ENCODE data around the gene IER5L.

The IER5L gene

GRCh38 chr9:129149442-129149841, 28.6 kb downstream of the IER5L start:
- Histone ChIP-seq H3K36me3 (ENCODE audit: control insufficient read depth in 2 of 2, insufficient read depth in 1 of 2, low read length in 2 of 2) (peaks cover 0 to 17% of the 10 kb centered on the region in 2 experiments; a peak in 2 of 3 replicates), H3K27ac (ENCODE audit: extremely low read depth, low read depth, low read length) (no peak overlapping the region), H3K9me3 (ENCODE audit: control insufficient read depth, insufficient read depth, low read depth, low read length) (no peaks in the 10 kb centered on the region), H3K4me3 (ENCODE audit: low read depth, low read length) (no peak overlapping the region), H3K4me1 (ENCODE audit: control insufficient read depth, insufficient read depth, low read length) (no peaks in the 10 kb centered on the region)
- TF ChIP-seq ZNF174 (tag by site-specific recombination; IDR thresholded peaks at IDR 0.05): no peak
- TF ChIP-seq ZNF654 (tag by site-specific recombination; IDR thresholded peaks at IDR 0.05; ENCODE audit: low read depth): no peak
- TF ChIP-seq ZSCAN5A (tag by site-specific recombination; IDR thresholded peaks at IDR 0.05): no peak
- TF ChIP-seq ZNF148 (tag by site-specific recombination; IDR thresholded peaks at IDR 0.05; ENCODE audit: borderline replicate concordance): no peak
- TF ChIP-seq SALL2 (tag by site-specific recombination; IDR thresholded peaks at IDR 0.05; ENCODE audit: borderline replicate concordance): no peak
- no peak for TF ChIP-seq ZNF639 (tag by site-specific recombination; IDR thresholded peaks at IDR 0.05)
- no peak for TF ChIP-seq YY2 (tag by site-specific recombination; IDR thresholded peaks at IDR 0.05)
- TF ChIP-seq ZNF830 (tag by site-specific recombination; IDR thresholded peaks at IDR 0.05; ENCODE audit: low read depth): no peak
- no peak for TF ChIP-seq ZNF561 (tag by site-specific recombination; IDR thresholded peaks at IDR 0.05; ENCODE audit: borderline replicate concordance)
- no peak for TF ChIP-seq ZNF366 (tag by site-specific recombination; conservative IDR thresholded peaks at IDR 0.05)
- TF ChIP-seq ZNF114 (tag by site-specific recombination; IDR thresholded peaks at IDR 0.05): no peak
- no peak for TF ChIP-seq IKZF3 (tag by site-specific recombination; IDR thresholded peaks at IDR 0.05)
- no peak for TF ChIP-seq ZNF404 (tag by site-specific recombination; IDR thresholded peaks at IDR 0.05)
- no peak for TF ChIP-seq ZNF585B (tag by site-specific recombination; IDR thresholded peaks at IDR 0.05)
- no peak for TF ChIP-seq ZNF837 (tag by site-specific recombination; IDR thresholded peaks at IDR 0.05)
- no peak for TF ChIP-seq ZBTB49 (tag by site-specific recombination; IDR thresholded peaks at IDR 0.05; ENCODE audit: low read depth)
- no peak for TF ChIP-seq FEZF1 (tag by site-specific recombination; IDR thresholded peaks at IDR 0.05)
- no peak for TF ChIP-seq ZBTB44 (tag by site-specific recombination; IDR thresholded peaks at IDR 0.05)
- TF ChIP-seq SETDB1 (IDR thresholded peaks at IDR 0.05; ENCODE audit: insufficient read length, low read length): no peak
- TF ChIP-seq ZNF202 (tag by site-specific recombination; IDR thresholded peaks at IDR 0.05; ENCODE audit: borderline replicate concordance): no peak
- POLR2A ChIA-PET: interaction anchor here (1.1 to 1.2 kb wide), 2 partner anchors 10 to 25 kb away, joined by 3 to 5 read pairs; no protein-coding TSS in a partner anchor
- CTCF ChIA-PET: interaction anchor here (0.9 to 2.3 kb wide), 3 partner anchors 10 to 475 kb away, joined by 4 to 10 read pairs (median 4); no protein-coding TSS in a partner anchor
